ENCODE results near the gene INHBC. TPM values are rescaled to one million over a fixed set of nuclear protein-coding genes. Genes with fewer than 3 reads are reported as not detected.

The INHBC gene
- total RNA-seq, 2 donors from 2014 or later, result not detected

DNA sequence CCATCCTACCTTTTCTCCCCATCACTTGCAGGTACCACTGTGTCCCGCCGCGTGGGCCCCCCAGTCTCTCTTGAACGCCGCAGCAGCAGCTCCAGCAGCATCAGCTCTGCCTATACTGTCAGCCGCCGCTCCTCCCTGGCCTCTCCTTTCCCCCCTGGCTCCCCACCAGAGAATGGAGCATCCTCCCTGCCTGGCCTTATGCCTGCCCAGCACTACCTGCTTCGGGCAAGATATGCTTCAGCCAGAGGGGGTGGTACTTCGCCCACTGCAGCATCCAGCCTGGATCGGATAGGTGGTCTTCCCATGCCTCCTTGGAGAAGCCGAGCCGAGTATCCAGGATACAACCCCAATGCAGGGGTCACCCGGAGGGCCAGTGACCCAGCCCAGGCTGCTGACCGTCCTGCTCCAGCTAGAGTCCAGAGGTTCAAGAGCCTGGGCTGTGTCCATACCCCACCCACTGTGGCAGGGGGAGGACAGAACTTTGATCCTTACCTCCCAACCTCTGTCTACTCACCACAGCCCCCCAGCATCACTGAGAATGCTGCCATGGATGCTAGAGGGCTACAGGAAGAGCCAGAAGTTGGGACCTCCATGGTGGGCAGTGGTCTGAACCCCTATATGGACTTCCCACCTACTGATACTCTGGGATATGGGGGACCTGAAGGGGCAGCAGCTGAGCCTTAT is 35.8 kb downstream of the INHBC start:
- H3K27me3 Mint-ChIP-seq (ENCODE audit: low read depth), result no peaks in the 10 kb centered on the region
- no peaks in the 10 kb centered on the region for H3K9me3 Mint-ChIP-seq
- DNase-seq, result no peak
- no peak overlapping the region for H3K27ac Mint-ChIP-seq
- no peak for ATAC-seq (replicated peaks in 1 of 2)
- no peak overlapping the region for H3K4me3 Mint-ChIP-seq
- peaks cover 32% of the 10 kb centered on the region for H3K4me1 Mint-ChIP-seq (ENCODE audit: low read depth)
- peaks cover 7 to 19% of the 10 kb centered on the region in 2 donors for H3K36me3 Mint-ChIP-seq (ENCODE audit: insufficient read depth in 2 of 2)

DNA sequence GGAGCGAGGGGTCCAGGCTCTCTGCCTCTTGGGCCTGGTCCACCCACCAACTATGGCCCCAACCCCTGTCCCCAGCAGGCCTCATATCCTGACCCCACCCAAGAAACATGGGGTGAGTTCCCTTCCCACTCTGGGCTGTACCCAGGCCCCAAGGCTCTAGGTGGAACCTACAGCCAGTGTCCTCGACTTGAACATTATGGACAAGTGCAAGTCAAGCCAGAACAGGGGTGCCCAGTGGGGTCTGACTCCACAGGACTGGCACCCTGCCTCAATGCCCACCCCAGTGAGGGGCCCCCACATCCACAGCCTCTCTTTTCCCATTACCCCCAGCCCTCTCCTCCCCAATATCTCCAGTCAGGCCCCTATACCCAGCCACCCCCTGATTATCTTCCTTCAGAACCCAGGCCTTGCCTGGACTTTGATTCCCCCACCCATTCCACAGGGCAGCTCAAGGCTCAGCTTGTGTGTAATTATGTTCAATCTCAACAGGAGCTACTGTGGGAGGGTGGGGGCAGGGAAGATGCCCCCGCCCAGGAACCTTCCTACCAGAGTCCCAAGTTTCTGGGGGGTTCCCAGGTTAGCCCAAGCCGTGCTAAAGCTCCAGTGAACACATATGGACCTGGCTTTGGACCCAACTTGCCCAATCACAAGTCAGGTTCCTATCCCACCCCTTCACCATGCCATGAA is 36.5 kb downstream of the INHBC start:
- no peak overlapping the region for H3K27ac Mint-ChIP-seq
- ATAC-seq (replicated peaks in 1 of 2) (no peak), DNase-seq (no peak)
- H3K36me3 Mint-ChIP-seq (ENCODE audit: insufficient read depth in 2 of 2), result peaks cover 7 to 19% of the 10 kb centered on the region in 2 donors
- no peaks in the 10 kb centered on the region for H3K9me3 Mint-ChIP-seq
- H3K4me3 Mint-ChIP-seq, result no peak overlapping the region
- H3K27me3 Mint-ChIP-seq (ENCODE audit: low read depth), result no peaks in the 10 kb centered on the region
- peaks cover 27% of the 10 kb centered on the region for H3K4me1 Mint-ChIP-seq (ENCODE audit: low read depth)

DNA sequence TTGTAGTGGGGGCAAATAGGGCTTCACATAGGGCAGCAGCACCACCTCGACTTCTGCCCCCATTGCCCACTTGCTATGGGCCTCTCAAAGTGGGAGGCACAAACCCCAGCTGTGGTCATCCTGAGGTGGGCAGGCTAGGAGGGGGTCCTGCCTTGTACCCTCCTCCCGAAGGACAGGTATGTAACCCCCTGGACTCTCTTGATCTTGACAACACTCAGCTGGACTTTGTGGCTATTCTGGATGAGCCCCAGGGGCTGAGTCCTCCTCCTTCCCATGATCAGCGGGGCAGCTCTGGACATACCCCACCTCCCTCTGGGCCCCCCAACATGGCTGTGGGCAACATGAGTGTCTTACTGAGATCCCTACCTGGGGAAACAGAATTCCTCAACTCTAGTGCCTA is 37.1 kb downstream of the INHBC start:
- DNase-seq (no peak), ATAC-seq (replicated peaks in 1 of 2) (no peak)
- H3K9me3 Mint-ChIP-seq, result no peaks in the 10 kb centered on the region
- peaks cover 32% of the 10 kb centered on the region for H3K4me1 Mint-ChIP-seq (ENCODE audit: low read depth)
- peak overlapping the region; percentile 47 for H3K27ac Mint-ChIP-seq
- peaks cover 10 to 24% of the 10 kb centered on the region in 2 donors for H3K36me3 Mint-ChIP-seq (ENCODE audit: insufficient read depth in 2 of 2)
- no peaks in the 10 kb centered on the region for H3K27me3 Mint-ChIP-seq (ENCODE audit: low read depth)
- no peak overlapping the region for H3K4me3 Mint-ChIP-seq

DNA sequence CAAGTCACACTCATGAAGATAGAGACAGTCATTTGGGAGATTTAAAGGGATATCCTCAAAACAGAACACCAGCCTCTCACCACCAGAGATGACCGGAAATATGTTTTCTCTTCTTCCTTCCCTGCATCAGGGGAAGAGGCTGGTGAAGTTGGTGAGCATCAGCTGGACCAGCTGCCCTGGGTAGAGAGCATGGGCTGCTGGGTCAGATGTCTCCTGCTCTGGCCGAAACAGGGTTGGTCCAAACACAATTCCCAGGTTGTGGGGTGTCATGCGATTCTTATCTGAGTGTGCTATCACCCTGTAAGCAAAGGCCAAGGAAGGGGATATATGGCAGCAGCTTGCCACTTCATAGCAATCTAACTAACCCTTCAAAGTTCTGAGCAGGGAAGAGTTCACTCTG is 37.8 kb downstream of the INHBC start:
- Mint-ChIP-seq H3K9me3 (no peaks in the 10 kb centered on the region), H3K4me1 (ENCODE audit: low read depth) (peaks cover 35% of the 10 kb centered on the region), H3K4me3 (no peak overlapping the region), H3K27me3 (ENCODE audit: low read depth) (no peaks in the 10 kb centered on the region), H3K27ac (peak overlapping the region; percentile 47), H3K36me3 (ENCODE audit: insufficient read depth in 2 of 2) (peaks cover 13 to 31% of the 10 kb centered on the region in 2 donors)
- DNase-seq (no peak), ATAC-seq (replicated peaks in 1 of 2) (no peak)

DNA sequence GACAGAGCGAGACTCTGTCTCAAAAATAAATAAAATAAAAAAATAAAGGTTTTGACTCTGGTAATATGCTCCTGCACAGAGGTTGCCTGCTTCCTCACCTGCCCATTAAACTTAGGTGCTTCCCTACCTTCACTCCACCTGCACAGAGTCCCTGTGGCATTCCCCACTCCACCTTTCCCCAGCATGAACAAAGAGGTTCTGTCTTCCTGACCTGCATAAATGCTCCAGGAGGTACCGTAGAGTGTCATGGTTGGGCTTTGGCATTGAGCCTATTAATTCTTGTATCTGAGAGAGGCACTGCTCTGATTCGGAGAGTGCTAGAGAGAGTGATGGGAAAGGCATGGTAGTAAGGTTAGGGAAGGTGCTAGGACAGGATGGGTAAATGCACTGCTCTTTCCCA is 38.8 kb downstream of the INHBC start:
- H3K9me3 Mint-ChIP-seq, result no peaks in the 10 kb centered on the region
- peaks cover 16 to 35% of the 10 kb centered on the region in 2 donors for H3K36me3 Mint-ChIP-seq (ENCODE audit: insufficient read depth in 2 of 2)
- no peaks in the 10 kb centered on the region for H3K27me3 Mint-ChIP-seq (ENCODE audit: low read depth)
- DNase-seq, result no peak
- H3K4me1 Mint-ChIP-seq (ENCODE audit: low read depth), result peaks cover 43% of the 10 kb centered on the region
- ATAC-seq (replicated peaks in 1 of 2), result no peak
- H3K27ac Mint-ChIP-seq, result no peak overlapping the region
- H3K4me3 Mint-ChIP-seq, result no peak overlapping the region

DNA sequence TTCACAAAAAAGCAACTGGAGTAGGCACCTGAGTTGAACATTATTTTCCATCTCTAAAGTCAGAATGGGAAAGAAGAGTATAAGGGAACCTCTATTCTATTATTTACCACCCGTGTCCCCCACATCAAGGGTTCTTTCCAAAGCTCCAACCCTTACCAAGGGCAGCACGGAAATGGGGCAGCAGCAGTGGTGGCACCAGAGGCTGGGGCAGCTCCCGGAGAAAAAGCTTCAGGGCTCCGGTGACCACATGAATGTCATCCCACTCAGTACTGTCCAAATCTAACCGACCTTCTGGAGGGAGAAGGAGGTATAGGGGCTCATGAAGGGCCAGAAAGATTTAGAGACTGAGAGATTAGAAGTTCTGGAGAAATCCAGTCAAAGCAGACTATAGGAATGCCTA is 39.3 kb downstream of the INHBC start:
- Mint-ChIP-seq H3K27ac (peak overlapping the region; percentile 26), H3K27me3 (ENCODE audit: low read depth) (no peaks in the 10 kb centered on the region), H3K4me3 (peak overlapping the region; percentile 55 to 71), H3K4me1 (ENCODE audit: low read depth) (peaks cover 48% of the 10 kb centered on the region), H3K9me3 (no peaks in the 10 kb centered on the region), H3K36me3 (ENCODE audit: insufficient read depth in 2 of 2) (peaks cover 17 to 36% of the 10 kb centered on the region in 2 donors)
- DNase-seq (no peak), ATAC-seq (replicated peaks in 1 of 2) (no peak)

DNA sequence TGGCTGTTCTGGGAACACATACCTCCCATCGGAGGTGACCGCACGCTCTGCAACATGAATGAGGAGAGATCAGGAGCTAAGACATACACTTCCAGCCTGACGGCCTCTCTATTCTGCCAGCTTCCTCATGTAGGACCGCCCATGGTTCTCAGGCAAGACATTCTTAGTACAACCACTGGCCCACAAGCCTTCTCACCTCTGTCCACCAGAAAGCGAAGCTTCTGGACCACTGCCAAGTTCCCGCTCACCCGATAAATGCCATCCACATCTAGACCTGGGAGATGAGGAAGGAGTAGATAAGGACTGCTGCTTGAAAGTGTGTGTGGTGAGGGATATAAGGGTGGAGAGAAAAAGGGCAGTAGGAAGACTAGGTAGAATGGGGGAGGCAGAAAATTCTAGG is 39.8 kb downstream of the INHBC start:
- no peaks in the 10 kb centered on the region for H3K27me3 Mint-ChIP-seq (ENCODE audit: low read depth)
- H3K4me3 Mint-ChIP-seq, result peak overlapping the region; percentile 55 to 71
- H3K36me3 Mint-ChIP-seq (ENCODE audit: insufficient read depth in 2 of 2), result peaks cover 17 to 36% of the 10 kb centered on the region in 2 donors
- peaks cover 54% of the 10 kb centered on the region for H3K4me1 Mint-ChIP-seq (ENCODE audit: low read depth)
- DNase-seq (no peak), ATAC-seq (replicated peaks in 1 of 2) (no peak)
- H3K27ac Mint-ChIP-seq, result peak overlapping the region; percentile 68
- no peaks in the 10 kb centered on the region for H3K9me3 Mint-ChIP-seq

DNA sequence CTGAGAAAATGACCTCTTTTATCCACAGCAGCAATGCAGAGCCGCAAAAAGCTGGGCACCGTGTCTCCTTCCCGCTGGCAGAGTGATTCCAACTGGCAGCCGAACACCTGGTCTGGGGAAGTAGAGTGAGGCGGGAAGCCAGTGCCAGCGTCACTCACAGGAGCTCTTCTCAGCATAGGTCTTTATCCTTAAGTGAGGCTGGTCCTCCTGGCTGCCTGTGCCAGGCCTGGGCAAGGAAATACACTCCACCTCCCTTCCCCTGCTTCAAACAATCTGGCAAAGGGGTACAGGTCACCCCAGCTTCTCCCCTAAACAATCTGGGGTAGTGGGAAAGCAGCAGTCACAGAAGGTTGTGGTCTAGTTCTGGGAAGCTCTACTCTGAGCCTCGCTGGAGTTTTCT is 40.3 kb downstream of the INHBC start:
- Mint-ChIP-seq H3K27me3 (ENCODE audit: low read depth) (no peaks in the 10 kb centered on the region), H3K36me3 (ENCODE audit: insufficient read depth in 2 of 2) (peaks cover 17 to 36% of the 10 kb centered on the region in 2 donors), H3K4me1 (ENCODE audit: low read depth) (peaks cover 58% of the 10 kb centered on the region), H3K9me3 (no peaks in the 10 kb centered on the region), H3K4me3 (peak overlapping the region; percentile 55 to 71), H3K27ac (peak overlapping the region; percentile 68)
- ATAC-seq (replicated peaks in 1 of 2) (no peak), DNase-seq (no peak)

DNA sequence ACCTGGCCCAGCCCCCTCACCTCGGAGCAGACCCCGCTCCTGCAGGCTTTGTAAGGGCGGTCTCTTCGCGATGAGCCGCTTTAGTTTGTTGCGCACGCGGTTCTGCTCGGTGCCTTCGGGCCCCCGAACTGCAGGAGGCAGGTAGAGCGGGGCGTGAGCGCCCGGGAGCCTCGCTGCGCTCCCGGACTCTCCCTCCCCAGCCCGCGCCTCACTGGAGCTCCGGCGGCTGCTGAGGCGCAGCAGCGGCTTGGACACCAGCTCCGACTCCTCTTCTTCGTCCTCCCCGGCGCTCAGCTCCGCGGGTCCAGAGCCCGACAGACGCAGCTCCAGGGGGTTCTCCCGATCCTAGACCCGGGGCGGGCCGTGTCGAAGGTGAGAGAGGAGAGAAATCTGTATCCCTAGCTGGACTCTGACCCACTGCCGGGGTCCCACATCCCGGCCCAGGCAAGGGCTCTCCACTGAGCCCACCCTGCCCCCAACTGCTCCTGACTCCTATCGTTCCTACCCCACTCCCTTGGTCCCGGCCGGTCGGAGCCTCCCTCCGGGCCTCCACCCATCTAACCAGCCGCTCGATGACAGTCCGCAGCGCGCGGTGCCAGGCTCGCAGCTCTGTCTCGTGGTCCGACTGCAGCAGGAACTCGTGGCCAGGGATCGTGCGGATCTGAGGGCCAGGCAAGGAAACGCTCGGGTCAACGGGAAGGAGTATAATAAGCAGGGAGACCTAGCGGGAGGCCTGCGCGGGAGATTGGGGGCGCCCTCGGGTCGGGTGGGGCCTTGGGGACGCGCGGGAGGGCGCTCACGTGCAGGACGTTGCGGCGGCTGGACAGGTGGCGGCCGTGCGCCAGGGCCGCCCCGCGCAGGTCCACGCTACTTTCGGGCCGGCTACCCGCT is 40.9 kb downstream of the INHBC start:
- ATAC-seq (replicated peaks in 1 of 2) (no peak), DNase-seq (no peak)
- Mint-ChIP-seq H3K27me3 (ENCODE audit: low read depth) (no peaks in the 10 kb centered on the region), H3K36me3 (ENCODE audit: insufficient read depth in 2 of 2) (peaks cover 17 to 36% of the 10 kb centered on the region in 2 donors), H3K27ac (no peak overlapping the region), H3K9me3 (no peaks in the 10 kb centered on the region), H3K4me1 (ENCODE audit: low read depth) (peaks cover 65% of the 10 kb centered on the region), H3K4me3 (peak overlapping the region; percentile 97 to 98)

DNA sequence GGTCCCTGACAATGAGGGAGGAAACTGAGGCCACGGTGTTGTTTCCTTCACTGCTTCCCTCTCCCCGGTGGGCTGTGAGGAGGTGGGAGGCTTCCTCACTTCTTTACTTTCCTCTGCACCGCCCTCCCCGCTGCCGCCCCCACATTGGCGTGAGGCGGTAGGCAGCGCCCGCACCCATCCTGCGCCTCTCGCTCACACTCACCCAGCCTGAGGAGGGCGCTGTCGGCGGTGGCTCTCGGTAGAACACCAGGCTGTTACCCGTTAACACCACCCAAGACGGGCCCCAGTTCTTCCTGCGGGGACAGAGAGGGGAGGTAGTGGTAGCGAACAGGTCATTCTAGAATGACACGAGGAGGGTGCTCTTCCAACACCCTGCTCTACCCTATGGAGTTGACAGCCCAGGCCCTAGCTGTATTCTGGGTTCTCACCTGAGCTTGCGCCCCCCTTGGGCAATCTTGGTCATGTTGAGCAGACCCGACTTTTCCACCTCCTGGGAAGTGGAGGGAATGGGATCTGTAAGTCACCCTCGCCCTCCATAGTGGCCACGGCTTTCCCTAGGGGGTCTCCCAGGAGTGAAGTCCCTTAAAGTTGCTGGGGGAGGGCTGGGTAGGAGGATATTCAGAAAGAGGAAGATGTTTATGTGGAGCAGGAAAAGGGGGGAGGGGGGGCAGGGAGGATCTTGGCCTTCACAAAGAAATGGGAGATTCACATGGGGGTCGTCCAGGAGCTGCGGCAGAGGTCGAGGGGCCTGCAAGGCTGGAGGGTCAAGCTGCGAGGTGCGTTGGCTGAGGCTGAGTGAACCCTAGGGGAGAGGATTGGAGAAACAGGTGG is 41.8 kb downstream of the INHBC start:
- H3K36me3 Mint-ChIP-seq (ENCODE audit: insufficient read depth in 2 of 2), result peaks cover 17 to 34% of the 10 kb centered on the region in 2 donors
- peaks cover 73% of the 10 kb centered on the region for H3K4me1 Mint-ChIP-seq (ENCODE audit: low read depth)
- H3K4me3 Mint-ChIP-seq, result peak overlapping the region; percentile 97 to 98
- H3K27me3 Mint-ChIP-seq (ENCODE audit: low read depth), result no peaks in the 10 kb centered on the region
- ATAC-seq (replicated peaks in 1 of 2), result peak; percentile 62 to 74
- no peaks in the 10 kb centered on the region for H3K9me3 Mint-ChIP-seq
- DNase-seq, result peak; percentile 87 to 91
- H3K27ac Mint-ChIP-seq, result peak overlapping the region; percentile 95

DNA sequence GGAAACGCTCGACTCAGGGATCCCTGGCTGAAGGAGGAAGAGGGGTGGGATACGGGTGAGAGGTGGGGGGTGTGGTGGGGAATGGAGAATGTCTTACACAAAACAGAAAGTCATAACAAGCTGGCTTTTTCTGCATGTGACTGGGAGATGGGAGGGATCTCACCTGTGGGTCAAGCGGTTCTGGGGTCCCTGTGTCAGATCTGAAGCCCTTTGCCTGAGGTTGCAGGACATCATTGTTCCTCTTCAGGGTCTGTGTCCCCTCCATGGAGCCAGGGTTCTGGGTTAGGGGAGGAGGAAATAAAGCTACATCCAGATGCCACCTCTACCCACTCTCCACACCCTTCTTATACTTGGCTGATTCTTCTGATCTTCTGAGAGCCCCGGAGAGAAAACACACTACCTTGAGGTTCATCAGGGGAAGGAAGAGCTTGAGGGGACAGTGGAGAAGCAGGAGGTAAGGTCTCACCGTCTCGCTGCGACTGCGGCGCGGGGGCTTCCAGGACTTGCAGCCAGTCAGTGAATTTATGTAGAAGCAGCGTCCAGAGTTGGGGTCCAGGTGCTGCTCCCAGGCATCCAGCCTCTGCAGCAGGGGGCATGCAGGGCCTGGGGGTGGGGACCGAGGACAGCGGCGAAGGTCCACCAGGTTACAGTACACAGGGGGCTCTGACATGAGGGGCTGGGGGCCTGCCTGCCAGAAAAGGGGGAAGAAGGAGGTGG is 42.6 kb downstream of the INHBC start:
- Mint-ChIP-seq H3K4me3 (peak overlapping the region; percentile 97 to 98), H3K4me1 (ENCODE audit: low read depth) (peaks cover 79% of the 10 kb centered on the region), H3K9me3 (no peaks in the 10 kb centered on the region), H3K27ac (peak overlapping the region; percentile 95), H3K36me3 (ENCODE audit: insufficient read depth in 2 of 2) (peaks cover 20 to 33% of the 10 kb centered on the region in 2 donors), H3K27me3 (ENCODE audit: low read depth) (no peaks in the 10 kb centered on the region)
- ATAC-seq (replicated peaks in 1 of 2), result no peak
- no peak for DNase-seq
